ENCODE results near the gene LCP2.
A peak's percentile ranks its signal among the peaks of the same experiment; 100 is the strongest.

LCP2 gene

GRCh38 chr5:170294556-170294955, 3.0 kb downstream of the LCP2 start:
- no peak for DNase-seq

- no peak for DNase-seq
Observed at GRCh38 chr5:170294057-170294456, 3.5 kb downstream of the LCP2 start.

GRCh38 chr5:170293273-170293672, 4.3 kb downstream of the LCP2 start:
- no peak for DNase-seq

GRCh38 chr5:170292179-170293104, 5.1 kb downstream of the LCP2 start:
- no peak for DNase-seq

GRCh38 chr5:170290498-170290897, 7.1 kb downstream of the LCP2 start:
- DNase-seq, result no peak

GRCh38 chr5:170289764-170290163, 7.8 kb downstream of the LCP2 start:
- no peak for DNase-seq

GRCh38 chr5:170289121-170289520, 8.5 kb downstream of the LCP2 start:
- no peak for DNase-seq

GRCh38 chr5:170288551-170288950, 9.0 kb downstream of the LCP2 start:
- DNase-seq, result no peak

GRCh38 chr5:170288151-170288550, 9.4 kb downstream of the LCP2 start:
- DNase-seq, result no peak

- DNase-seq, result no peak
Observed at GRCh38 chr5:170287532-170287931, 10.0 kb downstream of the LCP2 start.

GRCh38 chr5:170286386-170286925, 11.1 kb downstream of the LCP2 start:
- DNase-seq, result no peak

- DNase-seq, result no peak
Observed at GRCh38 chr5:170285181-170285580, 12.4 kb downstream of the LCP2 start.

- DNase-seq, result no peak
Observed at GRCh38 chr5:170284231-170284630, 13.3 kb downstream of the LCP2 start.

- DNase-seq, result no peak
Observed at GRCh38 chr5:170283296-170283695, 14.3 kb downstream of the LCP2 start.

- no peak for DNase-seq
Observed at GRCh38 chr5:170280011-170280493, 17.5 kb downstream of the LCP2 start.

GRCh38 chr5:170279459-170279817, 18.1 kb downstream of the LCP2 start:
- DNase-seq, result no peak

GRCh38 chr5:170278611-170279458, 18.7 kb downstream of the LCP2 start:
- peak; percentile 78 for DNase-seq

GRCh38 chr5:170277867-170278281, 19.7 kb downstream of the LCP2 start:
- no peak for DNase-seq

- DNase-seq, result no peak
Observed at GRCh38 chr5:170276140-170276539, 21.4 kb downstream of the LCP2 start.

GRCh38 chr5:170275376-170275994, 22.1 kb downstream of the LCP2 start:
- no peak for DNase-seq

GRCh38 chr5:170273968-170274710, 23.4 kb downstream of the LCP2 start:
- DNase-seq, result peak; percentile 49
